ENCODE measurements around the gene ALOX5AP.

ALOX5AP gene

GRCh38 chr13:30714629-30715371 lies 20.5 kb upstream of the ALOX5AP start:
- DNase-seq, result no peak

- DNase-seq, result no peak
Measured at GRCh38 chr13:30715372-30715756, 20.0 kb upstream of the ALOX5AP start.

DNA sequence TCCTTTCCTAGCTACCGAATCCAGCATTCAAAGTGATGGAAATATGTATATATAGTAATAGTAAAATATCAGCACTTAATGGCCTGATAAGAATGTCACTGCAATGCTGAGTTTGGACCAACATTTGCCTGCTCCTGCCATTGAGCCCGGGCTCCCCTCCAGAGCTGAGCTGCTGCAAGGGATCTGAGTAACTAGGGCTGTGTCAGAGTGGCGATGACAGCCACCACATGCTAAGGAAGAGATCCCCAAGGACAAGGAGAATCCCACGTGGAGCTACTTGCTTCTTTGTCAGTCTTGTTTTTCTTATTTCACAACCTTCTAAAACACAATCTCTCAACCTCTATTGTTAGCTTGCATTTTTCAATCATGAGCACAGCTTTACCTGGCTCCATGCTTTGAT lies 19.5 kb upstream of the ALOX5AP start:
- no peak for DNase-seq

- no peak for DNase-seq
Measured at GRCh38 chr13:30718661-30719524, 16.4 kb upstream of the ALOX5AP start.

GRCh38 chr13:30719525-30719914 lies 15.8 kb upstream of the ALOX5AP start:
- DNase-seq, result no peak

- DNase-seq, result peak in 1 of 5 donors; percentile 35
Measured at GRCh38 chr13:30720172-30720869, 15.0 kb upstream of the ALOX5AP start.

DNA sequence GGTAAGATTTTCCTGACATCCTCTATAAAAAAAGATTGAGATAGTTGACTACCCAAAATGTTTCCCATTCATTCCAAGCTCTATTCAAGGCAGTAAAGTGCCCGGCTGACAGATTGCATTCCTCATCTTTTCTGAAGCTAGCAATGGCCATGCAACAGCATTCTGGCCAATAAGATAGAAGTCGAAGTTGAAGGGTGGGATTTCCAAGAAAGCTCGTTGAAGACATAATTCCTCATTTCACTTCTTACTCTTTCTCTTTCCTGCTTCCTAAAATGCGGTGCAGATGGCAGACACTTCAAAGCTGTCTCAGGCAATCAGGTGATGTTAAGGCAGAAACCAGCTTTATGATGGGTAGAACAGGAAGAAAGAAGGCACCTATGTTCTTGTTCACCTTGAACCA lies 13.4 kb upstream of the ALOX5AP start:
- DNase-seq, result no peak

DNA sequence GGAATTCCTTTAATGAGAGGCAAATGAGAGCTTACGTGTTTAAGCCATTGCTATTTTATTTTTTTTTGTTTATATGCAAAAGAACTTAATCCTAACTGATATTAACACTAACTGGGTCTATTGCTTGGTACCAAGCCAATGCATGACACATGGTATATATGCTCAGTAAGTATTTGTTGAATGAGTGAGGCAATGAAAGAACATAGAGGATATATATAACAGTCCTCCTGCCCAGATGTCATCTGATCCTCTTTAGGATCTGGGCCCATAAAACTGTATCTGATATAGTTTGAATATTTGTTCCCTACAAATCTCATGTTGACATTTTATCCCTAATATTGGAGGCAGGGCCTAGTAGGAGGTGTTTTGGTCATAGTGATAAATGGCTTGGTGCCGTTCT lies 13.0 kb upstream of the ALOX5AP start:
- no peak for DNase-seq

- no peak for DNase-seq
Measured at GRCh38 chr13:30724778-30725177, 10.6 kb upstream of the ALOX5AP start.

DNA sequence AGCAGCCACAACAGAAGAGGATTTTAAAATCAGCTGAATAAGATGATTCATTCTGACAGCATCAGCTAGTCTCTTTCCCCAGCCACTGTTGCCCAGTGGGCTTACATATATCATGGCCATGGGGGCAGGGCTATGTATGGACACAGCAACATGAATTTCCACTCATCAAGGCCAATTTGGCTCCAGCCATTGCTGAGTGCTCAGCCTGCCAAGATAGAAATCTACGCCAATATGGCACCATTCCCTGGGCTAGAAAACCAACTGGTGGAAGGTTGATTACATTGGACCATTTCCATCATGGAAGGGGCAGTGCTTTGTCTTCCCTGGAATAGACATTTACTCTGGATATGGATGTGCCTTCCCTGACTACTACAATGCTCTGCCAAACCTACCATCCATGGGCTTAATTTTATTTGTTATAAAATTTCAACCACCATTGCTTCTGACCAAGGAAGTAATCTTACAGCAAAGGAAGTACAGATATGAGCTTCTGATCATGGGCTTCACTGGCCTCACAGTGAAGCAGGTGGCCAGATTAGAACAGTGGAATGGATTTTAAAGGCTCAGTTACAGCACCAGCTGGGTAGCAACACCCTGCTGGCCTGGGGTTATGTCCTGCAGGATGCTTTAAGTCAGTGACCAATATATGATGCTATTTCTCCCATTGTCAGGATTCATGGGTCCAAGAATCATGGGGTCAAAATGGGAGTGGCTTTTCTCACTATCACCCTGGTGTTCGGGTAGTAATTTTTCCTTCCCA lies 9.8 kb upstream of the ALOX5AP start:
- no peak for DNase-seq

DNA sequence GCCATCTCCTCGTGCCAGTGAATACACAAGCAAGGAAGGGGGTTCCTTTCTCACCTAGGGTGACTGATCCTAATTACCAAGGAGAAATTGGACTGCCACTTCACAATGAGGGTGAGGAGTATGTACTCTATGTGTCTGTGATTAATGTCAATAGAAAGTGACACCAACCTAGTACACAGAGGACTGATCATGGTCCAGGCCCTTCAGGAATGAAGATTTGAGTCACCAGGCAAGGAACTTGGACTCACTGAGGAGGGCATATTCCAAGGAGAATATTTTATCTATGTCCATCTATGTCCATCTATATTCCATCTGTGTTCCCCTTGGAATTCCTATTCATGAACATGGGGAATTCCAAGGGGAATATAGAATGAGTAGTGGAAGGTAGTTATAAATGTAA lies 9.2 kb upstream of the ALOX5AP start:
- DNase-seq, result no peak

GRCh38 chr13:30727491-30728355 lies 7.6 kb upstream of the ALOX5AP start:
- no peak for DNase-seq

GRCh38 chr13:30729801-30730200 lies 5.5 kb upstream of the ALOX5AP start:
- DNase-seq, result no peak

DNA sequence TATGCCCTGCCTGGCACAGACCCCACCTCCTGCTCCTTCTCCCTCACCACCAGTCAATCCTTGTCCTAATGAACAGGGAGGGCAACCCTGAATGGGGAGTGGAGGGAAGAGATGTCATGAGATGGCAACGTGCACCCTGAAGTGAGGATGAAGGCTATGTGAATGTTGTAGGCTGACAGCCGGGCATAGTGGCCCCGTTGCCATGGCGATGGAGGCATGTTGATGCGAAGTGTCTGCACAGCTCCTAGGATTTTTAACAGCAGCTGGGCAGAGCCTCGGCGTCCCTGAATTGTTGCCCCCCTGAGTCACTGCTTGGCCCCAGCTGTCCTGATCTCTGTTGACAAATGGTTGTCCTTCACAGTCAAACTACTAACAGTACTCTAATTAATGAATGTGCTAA lies 4.8 kb upstream of the ALOX5AP start:
- DNase-seq, result no peak

GRCh38 chr13:30731361-30732045 lies 3.8 kb upstream of the ALOX5AP start:
- DNase-seq, result no peak

GRCh38 chr13:30732046-30732390 lies 3.3 kb upstream of the ALOX5AP start:
- no peak for DNase-seq

- no peak for DNase-seq
Measured at GRCh38 chr13:30734439-30734838, 904 bp upstream of the ALOX5AP start.

- no peak for DNase-seq
Measured at GRCh38 chr13:30735872-30736175, 481 bp downstream of the ALOX5AP start.

DNA sequence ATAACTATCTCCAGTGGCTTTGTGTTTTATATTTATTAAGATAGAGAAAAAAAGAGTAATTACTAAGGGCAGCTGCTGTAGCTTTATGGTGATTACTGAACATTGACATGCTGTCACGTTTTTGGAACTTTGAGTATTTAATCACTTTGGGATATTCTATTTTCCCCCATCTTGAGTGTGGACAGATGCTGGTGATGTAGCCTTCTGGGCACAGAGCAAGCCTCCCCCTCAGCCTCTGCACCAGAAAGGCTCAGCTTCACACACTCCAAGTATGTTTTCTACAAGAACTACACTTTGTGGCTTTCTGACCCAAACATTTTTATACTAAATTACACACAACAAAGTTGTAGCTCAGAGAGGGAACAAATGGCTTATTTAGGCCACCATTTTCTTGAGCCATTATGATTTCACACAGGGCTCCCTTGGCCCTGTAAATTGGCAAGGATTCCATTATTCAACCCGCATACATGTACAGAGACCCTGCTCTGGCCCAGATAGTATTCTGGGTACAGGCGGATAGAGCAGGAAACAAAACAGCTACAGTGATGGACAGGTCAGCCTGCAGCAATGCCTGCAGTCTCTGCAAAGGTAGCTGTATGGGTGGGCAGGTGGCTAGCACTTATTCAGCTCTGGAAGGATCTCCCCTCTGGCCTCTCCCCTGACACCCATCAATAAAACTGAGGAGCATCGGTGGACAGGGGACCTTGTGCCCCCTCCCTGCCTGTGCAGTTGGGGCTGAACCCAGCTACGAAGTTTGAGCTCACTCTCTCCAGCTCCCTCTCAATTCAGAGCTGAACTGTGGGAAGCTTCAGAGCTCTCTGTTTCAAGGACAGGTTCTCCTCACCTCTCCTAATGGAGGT lies 1.3 kb downstream of the ALOX5AP start:
- no peak for DNase-seq

Data from T-helper 1 cell (primary cell).